Measurements from ENCODE around the gene ATP5PO.

DNA sequence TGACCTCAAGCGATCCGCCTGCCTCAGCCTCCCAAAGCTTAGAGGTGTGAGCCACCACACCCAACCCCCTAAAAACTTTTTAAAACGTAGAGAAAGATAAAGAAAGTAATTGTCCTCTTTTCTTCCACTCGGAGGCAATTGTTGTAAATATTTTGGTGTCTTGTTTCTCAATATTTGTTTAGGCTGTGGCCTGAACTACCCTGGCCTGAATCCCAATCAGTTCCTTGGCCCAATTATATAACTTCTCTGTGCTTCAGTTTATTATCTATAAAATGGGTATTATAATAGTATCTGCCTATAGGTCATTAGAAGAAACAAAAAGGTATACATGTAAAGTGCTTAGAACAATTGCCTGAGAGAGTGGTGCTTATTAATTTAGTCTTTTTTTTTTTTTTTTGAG lies 1.8 kb upstream of the ATP5PO start:
- no peak for TF ChIP-seq ZNF20 (CRISPR knock-in tag; IDR thresholded peaks at IDR 0.05)
- no peak for TF ChIP-seq ZNF350 (CRISPR knock-in tag; IDR thresholded peaks at IDR 0.05; ENCODE audit: borderline replicate concordance, low read depth)
- TF ChIP-seq, protein P1, sequence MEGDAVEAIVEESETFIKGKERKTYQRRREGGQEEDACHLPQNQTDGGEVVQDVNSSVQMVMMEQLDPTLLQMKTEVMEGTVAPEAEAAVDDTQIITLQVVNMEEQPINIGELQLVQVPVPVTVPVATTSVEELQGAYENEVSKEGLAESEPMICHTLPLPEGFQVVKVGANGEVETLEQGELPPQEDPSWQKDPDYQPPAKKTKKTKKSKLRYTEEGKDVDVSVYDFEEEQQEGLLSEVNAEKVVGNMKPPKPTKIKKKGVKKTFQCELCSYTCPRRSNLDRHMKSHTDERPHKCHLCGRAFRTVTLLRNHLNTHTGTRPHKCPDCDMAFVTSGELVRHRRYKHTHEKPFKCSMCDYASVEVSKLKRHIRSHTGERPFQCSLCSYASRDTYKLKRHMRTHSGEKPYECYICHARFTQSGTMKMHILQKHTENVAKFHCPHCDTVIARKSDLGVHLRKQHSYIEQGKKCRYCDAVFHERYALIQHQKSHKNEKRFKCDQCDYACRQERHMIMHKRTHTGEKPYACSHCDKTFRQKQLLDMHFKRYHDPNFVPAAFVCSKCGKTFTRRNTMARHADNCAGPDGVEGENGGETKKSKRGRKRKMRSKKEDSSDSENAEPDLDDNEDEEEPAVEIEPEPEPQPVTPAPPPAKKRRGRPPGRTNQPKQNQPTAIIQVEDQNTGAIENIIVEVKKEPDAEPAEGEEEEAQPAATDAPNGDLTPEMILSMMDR (CRISPR knock-in tag; IDR thresholded peaks at IDR 0.05) = no peak
- no peak for TF ChIP-seq ZNF274 (CRISPR knock-in tag; IDR thresholded peaks at IDR 0.05)
- no peak for TF ChIP-seq PHF8 (CRISPR knock-in tag; IDR thresholded peaks at IDR 0.05)
- no peak for TF ChIP-seq ZNF552 (CRISPR knock-in tag; IDR thresholded peaks at IDR 0.05; ENCODE audit: borderline replicate concordance)
- no peak for TF ChIP-seq TCF12 (IDR thresholded peaks at IDR 0.05)
- TF ChIP-seq TCF12 (CRISPR knock-in tag; IDR thresholded peaks at IDR 0.05) = no peak
- TF ChIP-seq ZNF713 (CRISPR knock-in tag; IDR thresholded peaks at IDR 0.05) = no peak
- TF ChIP-seq CENPX (CRISPR knock-in tag; IDR thresholded peaks at IDR 0.05) = no peak
- no peak for TF ChIP-seq ZNF570 (CRISPR knock-in tag; IDR thresholded peaks at IDR 0.05; ENCODE audit: borderline replicate concordance)
- no peak for TF ChIP-seq MXI1 (IDR thresholded peaks at IDR 0.05; ENCODE audit: borderline replicate concordance, low read depth, low read length)
- no peak for TF ChIP-seq POLR2A (IDR thresholded peaks at IDR 0.05; ENCODE audit: insufficient read depth in 1 of 2, low read depth in 2 of 2, low read length in 2 of 2)
- no peak for TF ChIP-seq HOXA3 (CRISPR knock-in tag; IDR thresholded peaks at IDR 0.05)
- no peak for TF ChIP-seq ZFP1 (CRISPR knock-in tag; IDR thresholded peaks at IDR 0.05)
